ENCODE data around the gene MAT1A.
"Not testable (repeated sequence)": the region's sequence is repeated elsewhere in the genome, so short reads cannot be mapped to it uniquely, and the experiment has no call there.

Gene MAT1A

GRCh38 chr10:80265740-80266512 lies 23.5 kb downstream of the MAT1A start:
- no peak for DNase-seq (ENCODE audit: low spot score)

GRCh38 chr10:80264081-80265056 lies 25.1 kb downstream of the MAT1A start:
- no peak for DNase-seq (ENCODE audit: low spot score)

GRCh38 chr10:80261316-80262030 lies 28.0 kb downstream of the MAT1A start:
- DNase-seq (ENCODE audit: low spot score) = no peak

DNA sequence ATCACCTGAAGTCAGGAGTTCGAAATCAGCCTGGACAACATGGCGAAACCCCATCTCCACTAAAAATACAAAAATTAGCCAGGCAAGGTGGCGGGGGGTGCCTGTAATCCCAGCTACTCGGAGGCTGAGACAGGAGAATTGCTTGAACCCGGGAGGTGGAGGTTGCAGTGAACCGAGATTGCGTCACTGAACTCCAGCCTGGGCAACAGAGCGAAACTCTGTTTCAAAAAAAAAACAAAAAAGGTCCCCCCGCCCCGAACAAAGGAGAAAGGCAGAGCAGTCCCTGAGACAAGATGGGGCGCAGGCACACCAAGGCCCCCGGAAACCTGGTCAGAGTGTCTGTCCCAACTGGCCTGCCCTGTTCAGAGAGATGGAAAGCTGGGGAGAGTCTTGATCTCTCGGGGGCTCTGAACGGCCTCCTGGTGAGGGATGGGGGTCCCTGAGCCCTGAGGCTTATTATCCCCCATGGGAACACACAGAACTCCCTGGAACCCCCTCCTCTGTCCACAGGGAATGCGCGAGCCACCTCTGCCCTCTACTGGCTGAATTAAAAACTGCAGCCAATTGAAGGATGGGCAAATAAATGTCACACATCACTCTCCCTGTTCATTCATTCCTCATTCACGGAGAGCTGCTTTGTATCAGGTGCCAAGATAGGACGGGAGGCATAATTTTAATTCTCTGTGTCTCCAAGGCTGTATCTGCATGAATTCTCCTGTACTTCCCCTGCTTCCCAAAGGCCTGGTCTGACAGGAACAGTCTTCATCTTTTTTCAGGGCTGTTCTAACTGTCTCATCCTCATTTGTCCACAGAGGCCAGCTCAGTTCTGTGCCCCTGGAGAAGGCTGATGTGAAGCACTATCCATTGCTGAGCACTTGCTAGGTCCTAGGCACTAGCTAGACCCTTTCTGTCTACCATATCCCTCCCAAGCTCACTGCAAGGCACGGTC lies 28.9 kb downstream of the MAT1A start:
- peak; percentile 25 for DNase-seq (ENCODE audit: low spot score)

DNA sequence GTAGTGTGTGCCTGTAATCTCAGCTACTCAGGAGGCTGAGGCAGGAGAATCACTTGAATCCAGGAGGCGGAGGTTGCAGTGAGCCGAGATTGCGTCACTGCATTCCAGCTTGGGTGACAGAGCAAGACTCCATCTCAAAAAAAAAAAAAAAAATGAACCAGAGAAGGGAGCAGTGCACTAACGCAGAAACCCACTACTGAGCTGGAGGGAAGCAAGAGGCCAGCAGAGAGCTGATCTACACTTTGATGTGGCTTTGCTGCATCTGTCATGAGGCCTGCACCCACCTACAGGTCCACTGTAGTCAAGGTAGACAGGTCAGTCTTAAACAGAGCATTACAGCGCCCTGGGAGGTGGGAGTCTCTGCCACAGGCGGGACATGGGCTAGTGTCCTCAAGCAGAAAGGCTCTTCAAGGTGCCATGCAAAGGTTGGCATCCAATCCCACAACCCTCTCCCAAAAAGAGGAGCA lies 30.0 kb downstream of the MAT1A start:
- no peak for DNase-seq (ENCODE audit: low spot score)

GRCh38 chr10:80256798-80257197 lies 32.7 kb downstream of the MAT1A start:
- not testable (repeated sequence) for DNase-seq (ENCODE audit: low spot score)

DNA sequence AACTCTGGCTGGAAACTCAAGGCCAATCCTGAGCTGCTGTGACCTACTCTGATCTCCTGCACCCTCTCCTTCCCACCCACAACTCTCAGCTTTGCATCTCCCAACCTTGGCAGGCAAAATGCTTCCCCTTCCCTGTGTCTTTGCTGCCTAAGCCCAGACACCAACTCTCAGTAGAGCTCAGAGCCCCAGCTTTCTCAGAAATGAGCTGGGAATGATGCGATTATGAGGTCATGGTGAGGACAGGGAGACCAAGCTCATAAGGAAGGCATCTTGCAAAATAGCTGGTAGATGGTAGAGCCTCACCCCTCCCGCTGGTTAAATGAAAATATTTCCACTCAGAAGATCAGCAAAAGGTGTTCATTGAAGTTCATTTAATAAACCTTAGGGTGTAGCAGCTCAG lies 34.7 kb downstream of the MAT1A start:
- DNase-seq (ENCODE audit: low spot score) = not testable (repeated sequence)

GRCh38 chr10:80253963-80254271 lies 35.5 kb downstream of the MAT1A start:
- DNase-seq (ENCODE audit: low spot score) = not testable (repeated sequence)

- no peak for DNase-seq (ENCODE audit: low spot score)
These were observed 36.0 kb downstream of the MAT1A start for GRCh38 chr10:80253266-80253962.

DNA sequence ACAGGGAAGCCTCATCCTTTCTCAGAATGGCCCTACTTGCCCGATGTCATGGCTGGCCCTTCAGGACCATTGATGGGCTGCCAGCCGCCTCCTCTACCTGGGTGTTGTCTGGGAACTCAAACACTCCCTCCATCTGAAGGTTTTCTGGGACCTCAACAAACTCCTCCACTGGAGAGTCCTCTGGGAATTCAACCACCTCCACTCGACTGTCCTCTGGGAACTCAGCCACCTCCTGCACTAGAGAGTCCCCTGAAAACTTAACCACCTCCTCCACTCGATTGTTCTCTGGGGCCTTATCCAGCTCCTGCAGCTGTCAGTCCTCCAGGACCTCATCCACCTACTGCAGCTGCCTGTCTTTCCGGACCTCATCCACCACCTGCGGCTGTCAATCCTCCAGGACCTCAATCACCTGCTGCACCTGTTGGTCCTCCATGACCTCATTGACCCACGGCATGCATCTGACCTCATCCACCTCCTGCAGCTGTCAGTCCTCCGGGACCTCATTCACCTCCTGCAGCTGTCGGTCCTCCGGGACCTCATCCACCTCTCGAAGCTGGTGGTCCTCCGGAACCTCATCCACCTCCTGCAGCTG lies 37.1 kb downstream of the MAT1A start:
- peak; percentile 0 for DNase-seq (ENCODE audit: low spot score)

DNA sequence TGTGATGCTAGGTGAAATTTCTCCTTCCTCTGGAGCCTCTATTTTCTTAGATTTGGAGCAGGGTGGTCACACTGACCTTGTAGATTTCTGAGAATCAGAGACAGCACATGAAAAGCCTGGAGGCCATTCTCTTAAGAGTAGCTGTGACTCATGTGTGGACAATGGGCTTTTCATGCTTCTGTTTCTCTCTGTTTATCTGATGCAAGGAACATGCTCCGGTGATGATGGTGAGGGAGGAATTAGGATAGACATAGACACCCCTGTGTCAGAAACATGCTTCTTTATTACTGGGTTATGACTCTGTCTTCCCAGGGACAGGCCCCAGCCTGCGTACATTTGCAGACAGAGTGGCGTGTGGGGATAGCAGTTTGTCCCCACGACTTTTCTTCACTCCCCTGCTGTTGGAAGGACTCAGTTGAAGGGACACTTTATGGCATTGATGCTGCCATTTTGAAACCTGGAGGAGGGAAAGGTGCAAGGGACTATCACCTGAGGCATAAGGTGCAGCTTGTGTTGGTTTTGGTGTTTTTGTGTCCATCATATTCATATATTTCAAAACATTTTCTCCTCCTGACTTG lies 37.7 kb downstream of the MAT1A start:
- not testable (repeated sequence) for DNase-seq (ENCODE audit: low spot score)

GRCh38 chr10:80250399-80250798 lies 39.1 kb downstream of the MAT1A start:
- DNase-seq (ENCODE audit: low spot score) = not testable (repeated sequence)

- not testable (repeated sequence) for DNase-seq (ENCODE audit: low spot score)
These were observed 39.6 kb downstream of the MAT1A start for GRCh38 chr10:80249906-80250305.

- DNase-seq (ENCODE audit: low spot score) = not testable (repeated sequence)
These were observed 41.8 kb downstream of the MAT1A start for GRCh38 chr10:80247611-80248010.

GRCh38 chr10:80244371-80244770 lies 45.1 kb downstream of the MAT1A start:
- DNase-seq (ENCODE audit: low spot score) = not testable (repeated sequence)

- not testable (repeated sequence) for DNase-seq (ENCODE audit: low spot score)
These were observed 47.1 kb downstream of the MAT1A start for GRCh38 chr10:80242341-80242740.

GRCh38 chr10:80236457-80236856 lies 53.0 kb downstream of the MAT1A start:
- not testable (repeated sequence) for DNase-seq (ENCODE audit: low spot score)

- not testable (repeated sequence) for DNase-seq (ENCODE audit: low spot score)
These were observed 54.9 kb downstream of the MAT1A start for GRCh38 chr10:80234331-80235235.

All from SK-N-DZ (cell line).